H9 (cell line): ENCODE measurements around the gene TMEM250. TPM values are rescaled to one million over a fixed set of nuclear protein-coding genes. Genes with fewer than 3 reads are reported as not detected.

ENCODE experiments used
- DNase-seq: peaks from one replicate; pipeline ENCODE4 v3.0.0-alpha.2; 2017
- H2AFZ ChIP-seq: one replicate; pipeline ENCODE4 v1.6.1; 2013; ENCODE audit warnings: mild to moderate bottlenecking, low read length, control low read depth, moderate library complexity
- H2AK5ac ChIP-seq: 2 replicates; pipeline ENCODE4 v1.6.1; 2013; ENCODE audit warnings: low read length, control low read depth, mixed read lengths; ENCODE audit not compliant: insufficient read length
- H2BK120ac ChIP-seq: one replicate; pipeline ENCODE4 v1.6.1; 2013; ENCODE audit warnings: low read depth, mild to moderate bottlenecking, low read length, control low read depth, inconsistent platforms; ENCODE audit not compliant: poor library complexity, severe bottlenecking
- H2BK12ac ChIP-seq: 2 replicates; pipeline ENCODE4 v1.6.1; 2013; ENCODE audit warnings: low read length, control low read depth, mixed read lengths, low read depth; ENCODE audit not compliant: insufficient read length
- H2BK15ac ChIP-seq: 2 replicates; pipeline ENCODE4 v1.6.1; 2013; ENCODE audit warnings: low read depth, low read length, control low read depth
- H2BK20ac ChIP-seq: one replicate; pipeline ENCODE4 v1.6.1; 2013; ENCODE audit warnings: low read depth, mild to moderate bottlenecking, low read length, control low read depth, inconsistent platforms; ENCODE audit not compliant: poor library complexity, severe bottlenecking
- H2BK5ac ChIP-seq: 2 replicates; pipeline ENCODE4 v1.6.1; 2013; ENCODE audit warnings: low read length, control low read depth, mixed read lengths; ENCODE audit not compliant: insufficient read length
- H3K14ac ChIP-seq: 2 replicates; pipeline ENCODE4 v1.6.1; 2013; ENCODE audit warnings: low read length, control low read depth; ENCODE audit not compliant: insufficient read depth
- H3K18ac ChIP-seq: 2 replicates; pipeline ENCODE4 v1.6.1; 2013; ENCODE audit warnings: low read depth, mild to moderate bottlenecking, mixed read lengths, low read length, control low read depth; ENCODE audit not compliant: insufficient read length
- H3K23ac ChIP-seq: 2 replicates; pipeline ENCODE4 v1.6.1; 2013; ENCODE audit warnings: low read length, control low read depth, mixed read lengths, low read depth; ENCODE audit not compliant: insufficient read length
- H3K23me2 ChIP-seq: 2 replicates; pipeline ENCODE4 v1.6.1; 2013; ENCODE audit warnings: low read depth, mild to moderate bottlenecking, mixed read lengths, low read length, control low read depth; ENCODE audit not compliant: insufficient read length, poor library complexity, severe bottlenecking
- H3K27ac ChIP-seq: 2 replicates; pipeline ENCODE4 v1.5.1; 2013; ENCODE audit warnings: low read length, control low read depth, mixed read lengths, low read depth; ENCODE audit not compliant: insufficient read length
- H3K27me3 ChIP-seq: 2 replicates; pipeline ENCODE4 v1.6.1; 2013; ENCODE audit warnings: low read length, control low read depth, inconsistent platforms; ENCODE audit not compliant: insufficient read depth
- H3K4ac ChIP-seq: 2 replicates; pipeline ENCODE4 v1.6.1; 2013; ENCODE audit warnings: low read depth, mild to moderate bottlenecking, control low read depth, inconsistent platforms, low read length, moderate library complexity
- H3K4me1 ChIP-seq: 2 replicates; pipeline ENCODE4 v1.6.1; 2013; ENCODE audit warnings: low read length, control low read depth, inconsistent platforms; ENCODE audit not compliant: insufficient read depth
- H3K4me2 ChIP-seq: 2 replicates; pipeline ENCODE4 v1.6.1; 2013; ENCODE audit warnings: low read length, control low read depth, mixed read lengths; ENCODE audit not compliant: insufficient read length, insufficient read depth
- H3K56ac ChIP-seq: 2 replicates; pipeline ENCODE4 v1.6.1; 2013; ENCODE audit warnings: low read depth, mild to moderate bottlenecking, mixed read lengths, low read length, control low read depth; ENCODE audit not compliant: insufficient read length
- H3K79me1 ChIP-seq: 2 replicates; pipeline ENCODE4 v1.6.1; 2013; ENCODE audit warnings: low read depth, mild to moderate bottlenecking, moderate library complexity, low read length, control low read depth, inconsistent platforms; ENCODE audit not compliant: insufficient read depth, poor library complexity, severe bottlenecking
- H3K79me2 ChIP-seq: 2 replicates; pipeline ENCODE4 v1.6.1; 2013; ENCODE audit warnings: low read length, control low read depth, inconsistent platforms; ENCODE audit not compliant: insufficient read depth
- H3K9ac ChIP-seq: 2 replicates; pipeline ENCODE4 v1.6.1; 2013; ENCODE audit warnings: low read length, control low read depth, mixed read lengths; ENCODE audit not compliant: insufficient read length; ENCODE audit errors: extremely low read depth
- H3K9me3 ChIP-seq: one replicate; pipeline ENCODE4 v1.6.1; 2013; ENCODE audit warnings: low read depth, low read length, inconsistent platforms; ENCODE audit not compliant: control insufficient read depth
- H3T11ph ChIP-seq: one replicate; pipeline ENCODE4 v1.6.1; 2013; ENCODE audit warnings: mild to moderate bottlenecking, low read length, control low read depth, inconsistent platforms
- H4K20me1 ChIP-seq: one replicate; pipeline ENCODE4 v1.6.1; 2013; ENCODE audit not compliant: control insufficient read depth, insufficient read length, insufficient read depth
- H4K5ac ChIP-seq: 2 replicates; pipeline ENCODE4 v1.6.1; 2013; ENCODE audit warnings: low read depth, mild to moderate bottlenecking, mixed read lengths, low read length, control low read depth; ENCODE audit not compliant: insufficient read length
- H4K8ac ChIP-seq: replicated peaks from 2 replicates; pipeline ENCODE4 v1.6.1; 2013; ENCODE audit warnings: low read length, control low read depth, mixed read lengths, low read depth; ENCODE audit not compliant: insufficient read length
- H4K91ac ChIP-seq: 2 replicates; pipeline ENCODE4 v1.6.1; 2013; ENCODE audit warnings: low read depth, mild to moderate bottlenecking, moderate library complexity, mixed read lengths, low read length, control low read depth; ENCODE audit not compliant: insufficient read length
- H3K27ac Mint-ChIP-seq, 3 experiments: 2 replicates in 2 of 3; 3 replicates in 1 of 3; pipeline ENCODE4 v1.8.0; 2020 to 2021; ENCODE audit warnings: mixed read lengths in 3 of 3, mild to moderate bottlenecking in 1 of 3, moderate library complexity in 1 of 3
- H3K27me3 Mint-ChIP-seq: 2 replicates; pipeline ENCODE4 v1.8.0; 2021; ENCODE audit warnings: low read depth, mild to moderate bottlenecking, moderate library complexity, mixed read lengths
- H3K36me3 Mint-ChIP-seq, 3 experiments: 2 replicates in 2 of 3; 3 replicates in 1 of 3; pipeline ENCODE4 v1.8.0; 2020 to 2021; ENCODE audit warnings: low read depth in 3 of 3, mixed read lengths in 3 of 3; ENCODE audit not compliant: insufficient read depth in 1 of 3
- H3K4me1 Mint-ChIP-seq, 2 experiments: 2 replicates each; pipeline ENCODE4 v1.8.0; 2020; ENCODE audit warnings: mixed read lengths in 2 of 2
- H3K4me3 Mint-ChIP-seq, 2 experiments: 2 replicates in 1 of 2; 3 replicates in 1 of 2; pipeline ENCODE4 v1.8.0; 2020 to 2021; ENCODE audit warnings: mild to moderate bottlenecking in 2 of 2, mixed read lengths in 2 of 2, moderate library complexity in 1 of 2
- H3K9me3 Mint-ChIP-seq, 2 experiments: 2 replicates in 1 of 2; 3 replicates in 1 of 2; pipeline ENCODE4 v1.8.0; 2020; ENCODE audit warnings: mild to moderate bottlenecking in 2 of 2, mixed read lengths in 2 of 2, moderate library complexity in 1 of 2
- WGBS: extraction: QIAGEN DNeasy Blood & Tissue Kit; methylation state at CpG from one replicate; pipeline ENCODE4 v1.1.7; 2013; ENCODE audit warnings: missing lambda C conversion rate, low lambda C conversion rate, mixed read lengths; ENCODE audit not compliant: insufficient read length; ENCODE audit errors: extremely low coverage; 5-methylcytosine and 5-hydroxymethylcytosine counted together
- total RNA-seq: library from RNA; stranded (reverse); gene quantifications from 2 replicates; pipeline ENCODE4 v1.2.1, GENCODE V29; 2021
- TF ChIP-seq, protein P1 (sequence below): fragments of 200-600 bp; sonication (generic); conservative IDR thresholded peaks from 3 replicates; pipeline ENCODE4 v1.8.0; 2021; ENCODE audit warnings: antibody characterized with exemption, mild to moderate bottlenecking

TMEM250 gene
- total RNA-seq, 1 experiment from 2014 or later, result 48.1 TPM

DNA sequence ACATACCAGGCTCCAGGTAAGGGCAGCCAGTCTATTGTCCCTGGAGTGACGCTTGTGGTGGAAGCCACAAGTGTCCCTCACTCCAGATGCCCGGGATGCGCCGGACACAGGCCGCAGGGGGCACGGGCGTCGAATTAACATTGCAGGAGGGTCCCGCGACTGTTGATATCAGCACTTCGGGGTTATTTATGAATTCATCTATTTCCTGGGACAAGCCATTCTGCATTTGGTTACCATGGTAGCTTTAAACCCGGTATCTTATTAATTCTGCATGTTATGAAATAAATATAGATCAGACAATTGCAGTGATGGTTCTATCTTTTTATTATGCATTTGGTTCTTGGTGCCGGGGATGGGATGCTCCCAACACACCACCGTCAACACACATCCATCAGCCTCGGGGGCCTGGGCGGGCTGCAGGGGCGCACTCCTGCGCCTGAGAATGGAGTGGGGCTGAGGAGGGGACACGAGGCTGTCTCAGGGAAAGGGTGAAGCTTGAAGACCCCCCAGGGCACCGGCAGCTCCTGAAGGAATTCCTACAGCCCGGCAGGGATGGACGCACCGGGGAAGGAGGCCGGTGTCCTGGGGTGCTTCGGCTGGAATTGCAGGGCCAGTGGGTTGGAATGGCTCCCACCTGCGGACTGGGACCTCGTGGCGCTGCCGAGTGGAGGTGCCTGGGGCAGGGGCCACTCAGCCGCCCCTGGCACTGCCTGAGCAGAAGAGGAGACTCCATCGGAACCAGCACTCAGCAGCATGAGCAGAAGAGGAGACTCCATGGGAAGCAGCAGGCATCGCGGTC lies 17.7 kb upstream of the TMEM250 start:
- peaks cover 6% of the 10 kb centered on the region; the same call in 1 of the 2 replicates for H3K27me3 ChIP-seq
- no peak overlapping the region for H2BK12ac ChIP-seq
- no peak for DNase-seq
- no peaks in the 10 kb centered on the region for H3K9me3 ChIP-seq
- no peak overlapping the region for H2BK5ac ChIP-seq
- H3K79me1 ChIP-seq, result no peaks in the 10 kb centered on the region
- H4K20me1 ChIP-seq, result no peaks in the 10 kb centered on the region
- H3K23ac ChIP-seq, result no peak overlapping the region
- H2BK20ac ChIP-seq, result no peak overlapping the region
- TF ChIP-seq, protein P1, sequence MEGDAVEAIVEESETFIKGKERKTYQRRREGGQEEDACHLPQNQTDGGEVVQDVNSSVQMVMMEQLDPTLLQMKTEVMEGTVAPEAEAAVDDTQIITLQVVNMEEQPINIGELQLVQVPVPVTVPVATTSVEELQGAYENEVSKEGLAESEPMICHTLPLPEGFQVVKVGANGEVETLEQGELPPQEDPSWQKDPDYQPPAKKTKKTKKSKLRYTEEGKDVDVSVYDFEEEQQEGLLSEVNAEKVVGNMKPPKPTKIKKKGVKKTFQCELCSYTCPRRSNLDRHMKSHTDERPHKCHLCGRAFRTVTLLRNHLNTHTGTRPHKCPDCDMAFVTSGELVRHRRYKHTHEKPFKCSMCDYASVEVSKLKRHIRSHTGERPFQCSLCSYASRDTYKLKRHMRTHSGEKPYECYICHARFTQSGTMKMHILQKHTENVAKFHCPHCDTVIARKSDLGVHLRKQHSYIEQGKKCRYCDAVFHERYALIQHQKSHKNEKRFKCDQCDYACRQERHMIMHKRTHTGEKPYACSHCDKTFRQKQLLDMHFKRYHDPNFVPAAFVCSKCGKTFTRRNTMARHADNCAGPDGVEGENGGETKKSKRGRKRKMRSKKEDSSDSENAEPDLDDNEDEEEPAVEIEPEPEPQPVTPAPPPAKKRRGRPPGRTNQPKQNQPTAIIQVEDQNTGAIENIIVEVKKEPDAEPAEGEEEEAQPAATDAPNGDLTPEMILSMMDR, result no peak
- no peak overlapping the region for H4K91ac ChIP-seq
- Mint-ChIP-seq H3K27ac (no peak overlapping the region), H3K36me3 (no peaks in the 10 kb centered on the region), H3K4me1 (peaks cover 13 to 29% of the 10 kb centered on the region in 2 experiments), H3K9me3 (no peaks in the 10 kb centered on the region), H3K27me3 (peaks cover 31% of the 10 kb centered on the region), H3K4me3 (no peak overlapping the region)
- H3K14ac ChIP-seq, result no peak overlapping the region; the same call in 1 of the 2 replicates
- no peak overlapping the region for H2BK120ac ChIP-seq
- H2AFZ ChIP-seq, result no peak overlapping the region
- H3K23me2 ChIP-seq, result peaks cover 2% of the 10 kb centered on the region
- H3K4ac ChIP-seq, result no peak overlapping the region
- no peak overlapping the region for H3K27ac ChIP-seq
- H4K8ac ChIP-seq, result no peak overlapping the region
- H2AK5ac ChIP-seq, result no peak overlapping the region
- no CpG with 5 or more reads among the region's 33 CpGs for WGBS
- H3K79me2 ChIP-seq, result no peaks in the 10 kb centered on the region
- no peak overlapping the region for H3K18ac ChIP-seq
- no peaks in the 10 kb centered on the region for H3K4me1 ChIP-seq
- no peak overlapping the region for H4K5ac ChIP-seq
- H3K4me2 ChIP-seq, result no peak overlapping the region
- H3K9ac ChIP-seq, result no peak overlapping the region
- H3T11ph ChIP-seq, result no peak overlapping the region
- no peak overlapping the region for H2BK15ac ChIP-seq
- H3K56ac ChIP-seq, result no peak overlapping the region
